Smooth muscle cell of trachea (primary cell): Measurements from ENCODE around the gene BMP8A. TPM values are rescaled to one million over a fixed set of nuclear protein-coding genes. Genes with fewer than 3 reads are reported as not detected.

Experiments used
- total RNA-seq: library from RNA; depleted of rRNA; stranded (reverse); fragments of >200 nt; gene quantifications from 2 replicates; pipeline ENCODE4 v1.2.1, GENCODE V29; 2014

BMP8A gene
- total RNA-seq: not detected in 2 replicates

GRCh38 chr1:39491146-39491921, at the start of gene BMP8A:
TSS of gene BMP8A (plus strand) at chr1:39491636. CDS start at chr1:39491992, 356 bp downstream.

Other genes with a start within 250 kb of the BMP8A start
- gene PABPC4, start 85.2 kb downstream of the BMP8A start, total RNA-seq: 234 and 336 TPM in 2 replicates
- not detected in 2 replicates for gene HEYL, start 148.0 kb downstream of the BMP8A start, total RNA-seq
- not detected in 2 replicates for gene NT5C1A, start 180.5 kb downstream of the BMP8A start, total RNA-seq
- gene HPCAL4, start 199.8 kb downstream of the BMP8A start, total RNA-seq: not detected in 2 replicates
- gene PPIE, start 247.2 kb downstream of the BMP8A start, total RNA-seq: 30.3 and 47.6 TPM in 2 replicates